C4-2B (cell line): ENCODE data around the gene COBL.

ENCODE experiments used
- ZFX ChIP-seq: fragments of 450-650 bp; IDR thresholded peaks from 2 replicates; pipeline ENCODE4 v1.6.1; 2017
- TF ChIP-seq, protein P1 (sequence below): fragments of 450-650 bp; conservative IDR thresholded peaks from 2 replicates; pipeline ENCODE4 v1.5.1; 2017; ENCODE audit warnings: mild to moderate bottlenecking

DNA sequence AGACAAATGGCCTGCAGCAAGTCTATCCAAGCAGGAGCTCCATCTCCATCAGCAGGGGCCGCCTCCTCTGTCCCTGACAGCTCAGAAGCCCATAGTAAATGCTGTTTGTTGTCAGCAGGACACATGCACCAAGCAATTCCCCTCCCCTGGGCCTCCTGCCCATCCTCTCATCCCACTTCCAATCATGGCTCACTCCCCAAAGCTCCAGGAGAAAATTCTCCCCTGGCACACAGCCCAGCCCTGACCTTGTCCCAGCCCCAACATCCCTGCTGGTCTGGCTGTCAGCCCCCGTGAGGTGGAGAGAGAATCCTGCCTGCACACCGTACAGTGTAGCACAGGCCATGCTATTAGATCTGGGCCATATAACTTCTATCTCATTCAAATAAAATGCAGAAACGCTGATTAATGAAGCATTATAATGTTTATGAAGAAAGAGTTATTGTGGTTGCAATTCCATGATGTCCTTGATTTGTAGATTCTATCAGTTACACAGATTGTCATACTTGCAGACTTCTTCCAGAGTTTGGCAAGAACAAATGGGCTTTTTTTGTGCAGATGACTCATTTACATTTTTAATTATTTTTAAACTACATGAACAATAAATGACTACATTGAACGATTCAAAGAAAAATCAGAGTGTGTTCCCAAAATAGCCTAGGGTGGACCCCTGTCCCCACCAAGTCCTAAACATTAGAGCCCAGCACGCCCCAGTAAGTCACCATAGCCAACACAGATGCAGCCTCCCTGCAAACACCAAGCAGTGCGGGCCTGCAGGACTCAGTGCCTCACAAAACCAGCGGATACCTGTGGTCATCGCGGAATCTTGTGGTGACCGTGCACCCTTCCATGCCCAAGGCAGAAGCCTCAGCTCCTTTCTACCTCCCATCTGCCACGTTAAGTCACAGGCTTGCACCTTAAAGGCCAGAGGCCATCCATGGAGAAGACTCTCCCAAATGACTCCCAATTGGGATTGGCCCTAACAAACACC, 70.1 kb downstream of the COBL start:
- TF ChIP-seq, protein P1, sequence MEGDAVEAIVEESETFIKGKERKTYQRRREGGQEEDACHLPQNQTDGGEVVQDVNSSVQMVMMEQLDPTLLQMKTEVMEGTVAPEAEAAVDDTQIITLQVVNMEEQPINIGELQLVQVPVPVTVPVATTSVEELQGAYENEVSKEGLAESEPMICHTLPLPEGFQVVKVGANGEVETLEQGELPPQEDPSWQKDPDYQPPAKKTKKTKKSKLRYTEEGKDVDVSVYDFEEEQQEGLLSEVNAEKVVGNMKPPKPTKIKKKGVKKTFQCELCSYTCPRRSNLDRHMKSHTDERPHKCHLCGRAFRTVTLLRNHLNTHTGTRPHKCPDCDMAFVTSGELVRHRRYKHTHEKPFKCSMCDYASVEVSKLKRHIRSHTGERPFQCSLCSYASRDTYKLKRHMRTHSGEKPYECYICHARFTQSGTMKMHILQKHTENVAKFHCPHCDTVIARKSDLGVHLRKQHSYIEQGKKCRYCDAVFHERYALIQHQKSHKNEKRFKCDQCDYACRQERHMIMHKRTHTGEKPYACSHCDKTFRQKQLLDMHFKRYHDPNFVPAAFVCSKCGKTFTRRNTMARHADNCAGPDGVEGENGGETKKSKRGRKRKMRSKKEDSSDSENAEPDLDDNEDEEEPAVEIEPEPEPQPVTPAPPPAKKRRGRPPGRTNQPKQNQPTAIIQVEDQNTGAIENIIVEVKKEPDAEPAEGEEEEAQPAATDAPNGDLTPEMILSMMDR = no peak
- no peak for TF ChIP-seq ZFX
